Motor neuron (in vitro differentiated cells): ENCODE measurements around the gene GDAP2. TPM values are rescaled to one million over a fixed set of nuclear protein-coding genes. Genes with fewer than 3 reads are reported as not detected.

Experiments used
- ATAC-seq, 8 experiments: fragments of 200-7000 bp; cut with Tn5 transposase; replicated peaks in 6 of 8; 2 replicates each; pipeline ENCODE4 v1.8.0; 2021; ENCODE audit warnings: mild to moderate bottlenecking in 8 of 8, moderate library complexity in 8 of 8
- H3K27ac ChIP-seq, 2 donors: fragments of 250-450 bp; sonication (Bioruptor Pico); 2 replicates each; pipeline ENCODE4 v1.9.0; 2021; ENCODE audit warnings: antibody characterized with exemption in 2 of 2, mild to moderate bottlenecking in 2 of 2, moderate library complexity in 1 of 2
- H3K4me1 ChIP-seq, 2 donors: fragments of 250-450 bp; sonication (Bioruptor Pico); replicated peaks in 1 of 2; 2 replicates each; pipeline ENCODE4 v1.6.1; 2021; ENCODE audit warnings: antibody characterized with exemption in 2 of 2, mild to moderate bottlenecking in 2 of 2, moderate library complexity in 1 of 2
- H3K4me3 ChIP-seq, 5 donors: fragments of 250-450 bp; sonication (Bioruptor Pico); 2 replicates each; pipeline ENCODE4 v1.9.0; 2021; ENCODE audit warnings: antibody characterized with exemption in 5 of 5, mild to moderate bottlenecking in 5 of 5, moderate library complexity in 4 of 5
- WGBS, 10 experiments: fragments of 450-650 bp; shearing (Covaris generic); methylation state at CpG; one replicate each; pipeline ENCODE4 v1.0.0; 2022; 5-methylcytosine and 5-hydroxymethylcytosine counted together
- in situ Hi-C, 9 experiments: fragments of 400-800 bp; cut with MboI; loops; one replicate each; pipeline ENCODE4 v1.15.0; 2021; ENCODE audit warnings: low sequenced_read_pairs in 9 of 9, low pct_unique_long_range_greater_than_20kb in 2 of 9; ENCODE audit not compliant: unreplicated experiment in 9 of 9
- total RNA-seq, 8 experiments: library from RNA; unstranded; fragments of 300-600 nt; gene quantifications; 2 replicates each; pipeline versions ENCODE4 v1.2.3 to v1.2.4, GENCODE V29; 2022

The GDAP2 gene
- total RNA-seq, 8 experiments from 2014 or later, result 21.2 to 38.1 (median 26.4) TPM

DNA sequence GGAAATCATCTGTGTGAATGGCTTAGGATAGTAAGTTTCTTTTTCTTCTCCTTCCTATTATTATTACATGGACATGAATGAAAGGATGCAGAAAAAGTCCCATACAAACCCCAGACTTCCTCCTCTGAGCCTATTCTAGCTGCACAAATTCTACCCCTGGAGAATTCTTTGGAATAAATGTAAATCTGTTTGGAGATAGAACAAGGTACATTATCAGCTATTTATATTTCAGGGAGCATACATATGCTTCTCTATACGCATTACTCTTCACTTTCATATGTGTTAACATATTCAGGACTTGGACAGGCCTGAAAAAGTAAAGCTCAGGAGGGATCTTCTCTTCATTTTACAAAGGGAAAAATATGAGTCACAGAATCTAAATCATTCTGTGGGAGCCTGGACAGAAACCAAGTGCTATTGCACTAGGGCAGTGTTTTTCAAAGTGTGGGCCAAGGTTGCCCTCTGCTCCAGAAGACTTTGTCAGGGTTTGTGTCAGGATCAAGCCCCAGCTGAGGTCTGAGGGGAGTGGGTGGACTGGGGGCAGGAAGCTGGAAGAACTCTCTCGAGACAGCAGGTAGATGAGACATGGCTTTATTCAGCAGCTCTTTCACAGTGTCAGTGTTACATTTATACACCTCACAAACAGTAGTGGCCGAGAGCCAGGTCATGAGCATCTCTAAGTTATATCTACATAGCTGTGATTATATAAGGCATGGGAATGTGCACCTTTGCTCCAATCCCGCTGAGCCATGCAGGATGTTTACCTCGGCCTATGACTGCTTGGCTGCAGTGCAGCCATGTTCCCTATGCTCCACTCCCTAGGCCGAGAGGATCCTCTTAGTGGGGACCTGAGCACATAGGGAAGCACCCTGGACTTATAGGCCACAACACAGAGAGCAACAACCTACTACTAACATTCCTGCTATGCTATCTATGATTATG lies 114.3 kb downstream of the GDAP2 start:
- in situ Hi-C loops, result no loop called here
- Histone ChIP-seq H3K4me1 (no peaks in the 10 kb centered on the region), H3K27ac (no peak overlapping the region), H3K4me3 (no peak overlapping the region)
- ATAC-seq, result peak; percentile 28 to 88 (median 65)
- 30 to 100% (median 73%) methylated on average over 1 to 6 of the region's 6 CpGs; no CpG with 5 or more reads in 1 of the 10 experiments for WGBS, 10 experiments

Other genes starting within 250 kb of the GDAP2 start
- 10 to 100 TPM; 14.6 to 53.8 (median 29.8) TPM for gene WDR3, start 118 bp upstream of the GDAP2 start, total RNA-seq